Measurements from ENCODE around the gene LURAP1L.

DNA sequence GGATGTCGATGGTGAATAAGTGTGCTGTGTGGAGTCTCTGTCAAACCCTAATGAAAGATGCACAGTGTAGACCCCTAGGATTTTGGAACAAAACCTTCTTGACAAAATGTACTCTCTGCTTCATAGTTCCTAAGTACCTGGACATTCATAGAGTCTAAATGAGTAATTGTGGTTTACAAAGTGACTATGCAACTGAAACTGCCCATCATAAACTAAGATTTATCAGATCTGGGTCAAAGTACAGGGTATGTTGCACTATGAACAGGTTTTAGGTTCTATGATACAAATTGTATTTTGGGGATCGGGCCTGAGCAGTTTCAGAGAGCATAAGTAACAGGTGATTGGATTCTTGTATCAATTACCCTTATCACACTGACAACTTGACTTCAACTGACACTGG is 79.4 kb downstream of the LURAP1L start:
- TF ChIP-seq POLR2A (IDR thresholded peaks at IDR 0.05; ENCODE audit: low read depth, low read length) (no peak), POLR2AphosphoS5 (IDR thresholded peaks at IDR 0.05; ENCODE audit: low read depth, low read length) (no peak), TAF1 (IDR thresholded peaks at IDR 0.05; ENCODE audit: borderline replicate concordance, low read depth, low read length) (no peak)

Data from GM12892 (cell line).